ENCODE measurements around the gene C6orf58. TPM values are rescaled to one million over a fixed set of nuclear protein-coding genes. Genes with fewer than 3 reads are reported as not detected.

The C6orf58 gene
- not detected for total RNA-seq
- long read RNA-seq = 0 reads

GRCh38 chr6:127576874-127577273 lies at the start of gene C6orf58:
TSS of gene C6orf58 (plus strand) at chr6:127577174. CDS start at chr6:127577186, 12 bp downstream.
- intact Hi-C loops (cut with DNase I, micrococcal nuclease) = no loop called here
- no peak for DNase-seq
- ATAC-seq = no peak

- DNase-seq (no peak), ATAC-seq (no peak)
- intact Hi-C loops (cut with DNase I, micrococcal nuclease) = loop anchor here in 1 of 2 donors (10.0 kb wide), 1 partner anchor 228 kb away; no protein-coding TSS in a partner anchor
These were observed 44.0 kb upstream of the C6orf58 start for GRCh38 chr6:127533011-127533410.

GRCh38 chr6:127533736-127534135 lies 43.2 kb upstream of the C6orf58 start:
- no peak for DNase-seq
- intact Hi-C loops (cut with DNase I, micrococcal nuclease) = loop anchor here in 1 of 2 donors (10.0 kb wide), 1 partner anchor 229 kb away; no protein-coding TSS in a partner anchor
- ATAC-seq = no peak

GRCh38 chr6:127538750-127539264 lies 38.2 kb upstream of the C6orf58 start:
- DNase-seq (no peak), ATAC-seq (no peak)
- intact Hi-C loops (cut with DNase I, micrococcal nuclease) = loop anchor here in 1 of 2 donors (5.0 to 10.0 kb wide), 2 partner anchors 77 to 234 kb away; no protein-coding TSS in a partner anchor

- ATAC-seq = no peak
- DNase-seq = no peak
- intact Hi-C loops (cut with DNase I, micrococcal nuclease) = loop anchor here in 1 of 2 donors (5.0 to 10.0 kb wide), 2 partner anchors 77 to 234 kb away; no protein-coding TSS in a partner anchor
These were observed 37.7 kb upstream of the C6orf58 start for GRCh38 chr6:127539272-127539671.

- DNase-seq = no peak
- ATAC-seq = no peak
- intact Hi-C loops (cut with DNase I, micrococcal nuclease) = no loop called here
These were observed 29.8 kb upstream of the C6orf58 start for GRCh38 chr6:127547215-127547614.

GRCh38 chr6:127547904-127548649 lies 28.9 kb upstream of the C6orf58 start:
- no peak for DNase-seq
- no peak for ATAC-seq
- intact Hi-C loops (cut with DNase I, micrococcal nuclease) = no loop called here

GRCh38 chr6:127550403-127550802 lies 26.6 kb upstream of the C6orf58 start:
- no peak for DNase-seq
- intact Hi-C loops (cut with DNase I, micrococcal nuclease) = no loop called here
- no peak for ATAC-seq

GRCh38 chr6:127554435-127555006 lies 22.5 kb upstream of the C6orf58 start:
- ATAC-seq = no peak

GRCh38 chr6:127561660-127562059 lies 15.3 kb upstream of the C6orf58 start:
- intact Hi-C loops (cut with DNase I, micrococcal nuclease) = no loop called here
- ATAC-seq = no peak
- no peak for DNase-seq

More at GRCh38 chr6:127554435-127555006, 22.5 kb upstream of the C6orf58 start:
- intact Hi-C loops (cut with DNase I, micrococcal nuclease) = no loop called here
- no peak for DNase-seq

- DNase-seq (no peak), ATAC-seq (no peak)
- intact Hi-C loops (cut with DNase I, micrococcal nuclease) = no loop called here
These were observed 12.2 kb upstream of the C6orf58 start for GRCh38 chr6:127564761-127565160.

GRCh38 chr6:127566119-127566518 lies 10.9 kb upstream of the C6orf58 start:
- DNase-seq = no peak

GRCh38 chr6:127566651-127567050 lies 10.3 kb upstream of the C6orf58 start:
- intact Hi-C loops (cut with DNase I, micrococcal nuclease) = no loop called here
- no peak for DNase-seq
- no peak for ATAC-seq

More at GRCh38 chr6:127566119-127566518, 10.9 kb upstream of the C6orf58 start:
- no peak for ATAC-seq
- intact Hi-C loops (cut with DNase I, micrococcal nuclease) = no loop called here

- no peak for DNase-seq
- intact Hi-C loops (cut with DNase I, micrococcal nuclease) = no loop called here
- no peak for ATAC-seq
These were observed 9.5 kb upstream of the C6orf58 start for GRCh38 chr6:127567476-127567875.

- intact Hi-C loops (cut with DNase I, micrococcal nuclease) = no loop called here
- ATAC-seq (no peak), DNase-seq (no peak)
These were observed 6.1 kb upstream of the C6orf58 start for GRCh38 chr6:127570739-127571389.

- intact Hi-C loops (cut with DNase I, micrococcal nuclease) = no loop called here
- no peak for DNase-seq
- ATAC-seq = no peak
These were observed 1.9 kb downstream of the C6orf58 start for GRCh38 chr6:127578900-127579299.

GRCh38 chr6:127581576-127581975 lies 4.6 kb downstream of the C6orf58 start:
- intact Hi-C loops (cut with DNase I, micrococcal nuclease) = no loop called here
- DNase-seq = no peak
- ATAC-seq = no peak

- ATAC-seq = no peak
- DNase-seq = no peak
- intact Hi-C loops (cut with DNase I, micrococcal nuclease) = no loop called here
These were observed 5.9 kb downstream of the C6orf58 start for GRCh38 chr6:127582777-127583462.

GRCh38 chr6:127585123-127585522 lies 8.1 kb downstream of the C6orf58 start:
- no peak for ATAC-seq
- no peak for DNase-seq
- intact Hi-C loops (cut with DNase I, micrococcal nuclease) = no loop called here
